GM12872 (cell line): ENCODE measurements around the gene INPP4B.

ENCODE experiments used
- TF ChIP-seq, protein P1 (sequence below): IDR thresholded peaks from 3 replicates; pipeline ENCODE4 v1.5.1; 2011; ENCODE audit warnings: low read depth, mild to moderate bottlenecking, low read length, moderate library complexity; ENCODE audit not compliant: insufficient read depth

INPP4B gene

DNA sequence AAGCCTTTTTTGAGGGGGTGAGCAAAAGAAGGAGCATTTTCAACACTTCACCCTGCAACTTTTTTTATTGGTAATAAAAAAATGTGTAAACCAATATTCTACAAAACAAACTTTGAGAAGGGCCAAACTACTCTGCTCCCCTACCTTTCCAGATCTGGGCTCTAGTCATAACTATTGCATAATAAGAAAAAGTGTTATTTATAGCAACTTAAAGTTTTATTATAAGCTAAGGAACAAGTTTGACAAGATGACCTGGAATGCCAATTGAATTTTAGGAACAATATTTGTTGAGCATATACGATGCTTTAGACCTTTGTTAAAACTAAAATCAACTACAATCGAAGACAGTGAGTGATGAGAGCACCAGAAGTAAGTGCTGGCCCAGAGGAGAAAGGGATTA, 800.1 kb downstream of the INPP4B start:
- TF ChIP-seq, protein P1, sequence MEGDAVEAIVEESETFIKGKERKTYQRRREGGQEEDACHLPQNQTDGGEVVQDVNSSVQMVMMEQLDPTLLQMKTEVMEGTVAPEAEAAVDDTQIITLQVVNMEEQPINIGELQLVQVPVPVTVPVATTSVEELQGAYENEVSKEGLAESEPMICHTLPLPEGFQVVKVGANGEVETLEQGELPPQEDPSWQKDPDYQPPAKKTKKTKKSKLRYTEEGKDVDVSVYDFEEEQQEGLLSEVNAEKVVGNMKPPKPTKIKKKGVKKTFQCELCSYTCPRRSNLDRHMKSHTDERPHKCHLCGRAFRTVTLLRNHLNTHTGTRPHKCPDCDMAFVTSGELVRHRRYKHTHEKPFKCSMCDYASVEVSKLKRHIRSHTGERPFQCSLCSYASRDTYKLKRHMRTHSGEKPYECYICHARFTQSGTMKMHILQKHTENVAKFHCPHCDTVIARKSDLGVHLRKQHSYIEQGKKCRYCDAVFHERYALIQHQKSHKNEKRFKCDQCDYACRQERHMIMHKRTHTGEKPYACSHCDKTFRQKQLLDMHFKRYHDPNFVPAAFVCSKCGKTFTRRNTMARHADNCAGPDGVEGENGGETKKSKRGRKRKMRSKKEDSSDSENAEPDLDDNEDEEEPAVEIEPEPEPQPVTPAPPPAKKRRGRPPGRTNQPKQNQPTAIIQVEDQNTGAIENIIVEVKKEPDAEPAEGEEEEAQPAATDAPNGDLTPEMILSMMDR, result no peak

DNA sequence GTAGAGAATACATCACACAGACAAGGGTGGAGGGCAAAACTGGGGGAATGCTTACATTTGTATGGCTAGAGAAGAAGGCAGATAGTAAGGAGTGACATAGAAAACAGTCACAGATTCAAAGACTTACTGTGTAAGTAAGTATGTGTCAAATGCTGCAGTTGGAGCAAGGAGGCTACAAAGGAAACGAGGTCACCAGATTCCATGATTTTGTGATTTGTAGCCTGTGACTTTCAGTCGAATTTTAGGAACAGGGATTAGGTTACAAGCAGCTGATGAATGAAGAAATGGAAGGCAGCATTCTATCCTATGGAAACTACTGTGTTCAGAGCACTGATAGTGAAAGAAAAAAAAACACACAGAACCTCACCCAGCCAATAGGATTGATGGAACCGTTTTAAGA, 801.8 kb downstream of the INPP4B start:
- TF ChIP-seq, protein P1, result no peak

DNA sequence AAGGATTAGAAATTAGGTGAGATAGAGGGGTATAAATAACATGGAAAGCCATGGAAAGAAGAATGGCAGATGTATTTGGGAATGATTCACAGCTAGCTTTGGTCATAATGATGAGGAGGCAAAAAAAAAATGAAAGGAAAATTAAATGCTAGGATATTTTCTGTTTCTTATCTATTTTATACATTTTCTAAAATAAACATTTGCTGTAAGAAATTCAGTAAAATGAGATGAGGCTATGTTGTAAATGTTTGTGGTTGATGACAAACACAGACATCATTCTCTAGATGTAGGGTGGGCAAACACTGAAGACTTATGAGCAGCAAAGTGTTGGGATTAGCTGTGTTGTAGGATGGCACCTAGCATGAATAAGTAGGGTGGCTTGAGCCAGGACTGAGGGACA, 802.6 kb downstream of the INPP4B start:
- TF ChIP-seq, protein P1, result no peak

DNA sequence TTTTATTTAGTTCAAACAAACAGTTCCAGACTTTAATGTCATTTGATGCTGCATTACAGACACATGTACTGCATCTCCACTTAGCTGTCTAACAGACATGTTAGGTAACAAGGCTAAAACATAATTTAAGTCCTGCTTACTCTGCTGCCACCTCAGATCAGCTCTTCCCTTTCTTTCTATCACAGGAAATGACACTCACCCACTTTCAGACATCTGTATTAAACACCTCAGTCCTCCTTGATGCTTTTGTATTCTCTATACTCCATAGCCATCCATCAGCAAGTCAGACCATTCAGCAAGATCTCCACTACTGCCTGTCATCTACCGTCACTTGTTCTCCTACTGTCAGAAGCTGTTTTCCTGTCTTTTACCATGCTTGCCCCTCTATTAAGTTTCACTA, 804.3 kb downstream of the INPP4B start:
- TF ChIP-seq, protein P1, result no peak

DNA sequence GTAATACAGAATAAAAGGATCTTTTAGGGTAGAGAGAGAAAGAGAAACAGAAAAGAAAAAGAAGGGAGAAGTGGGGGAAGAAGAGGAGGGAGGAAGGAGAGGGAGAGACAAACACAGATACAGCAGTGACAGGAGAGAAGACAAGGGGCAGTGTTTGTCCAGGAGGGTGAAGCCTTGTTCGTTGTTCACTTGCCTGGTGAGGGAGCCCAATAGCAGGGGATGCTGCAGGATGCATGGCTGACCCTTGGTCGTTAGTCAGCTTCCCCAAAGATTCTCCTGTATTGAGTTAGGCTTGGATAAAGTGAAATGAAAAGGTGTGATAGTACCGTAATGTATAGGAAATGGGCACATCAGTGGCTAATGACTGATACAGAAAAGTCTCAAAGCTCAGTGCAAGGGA, 806.1 kb downstream of the INPP4B start:
- TF ChIP-seq, protein P1, result no peak

DNA sequence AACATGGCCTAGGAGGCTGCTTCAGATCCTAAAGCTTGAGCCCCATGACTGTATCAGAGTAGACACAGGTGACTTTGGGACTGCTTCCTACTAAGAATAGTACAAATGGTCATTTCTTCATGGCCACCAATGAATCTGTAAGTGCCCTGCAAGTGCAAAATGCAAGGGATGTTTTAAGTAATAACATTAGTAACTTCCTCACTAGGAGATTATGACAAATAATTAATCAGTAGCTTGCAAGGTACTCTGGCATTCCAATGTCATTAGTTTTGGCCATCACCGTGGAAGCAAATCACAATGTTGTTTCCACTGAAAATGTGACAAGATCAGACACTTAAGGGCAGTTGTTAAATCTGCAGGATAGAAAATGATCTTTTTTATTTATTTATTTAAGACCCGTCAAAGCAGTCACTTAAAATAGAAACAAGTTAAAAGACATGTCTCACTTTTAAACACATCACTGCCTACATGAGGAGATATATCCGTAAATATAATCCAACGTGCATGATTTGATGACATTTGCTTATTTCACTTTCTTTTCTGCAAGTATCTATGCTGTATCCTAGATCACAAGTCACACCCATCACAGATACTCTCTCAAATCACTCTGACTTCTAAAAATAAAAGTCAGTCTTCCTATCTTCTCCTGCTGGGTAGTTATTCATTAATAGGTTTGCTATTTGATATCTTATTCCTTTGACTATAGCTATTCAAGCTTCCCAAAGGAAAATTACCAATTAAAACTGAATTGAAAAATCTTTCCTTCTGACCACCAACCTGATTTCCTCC, 809.1 kb downstream of the INPP4B start:
- TF ChIP-seq, protein P1, result no peak

DNA sequence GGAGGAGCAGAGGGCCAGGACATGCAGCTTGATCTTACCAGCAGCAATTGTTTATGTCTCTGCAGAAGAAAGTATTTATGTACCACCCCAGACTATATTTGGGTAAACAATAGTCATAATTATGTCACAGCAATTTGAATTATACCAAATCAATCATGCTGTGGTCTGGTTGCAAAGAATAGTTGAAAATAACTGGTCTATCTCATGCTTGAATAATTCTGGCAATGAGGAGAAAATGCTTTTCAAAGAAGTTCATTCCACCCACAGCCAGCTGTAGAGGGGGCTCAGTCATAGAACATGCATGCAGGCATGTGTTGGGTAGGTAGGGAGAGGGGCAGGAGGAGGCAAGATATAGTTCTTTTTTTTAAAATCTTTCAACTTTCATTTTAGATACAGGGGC, 810.5 kb downstream of the INPP4B start:
- TF ChIP-seq, protein P1, result no peak
